Measurements from ENCODE around the gene PRRC2A. TPM values are rescaled to one million over a fixed set of nuclear protein-coding genes. Genes with fewer than 3 reads are reported as not detected.
A peak's percentile ranks its signal among the peaks of the same experiment; 100 is the strongest.

The PRRC2A gene
- total RNA-seq, 1 donor from 2014 or later = 188 TPM

- Mint-ChIP-seq H3K4me3 (ENCODE audit: unreplicated experiment) (peak overlapping the region; percentile 97), H3K27me3 (ENCODE audit: low read depth, unreplicated experiment) (peaks cover under 1% of the 10 kb centered on the region), H3K9me3 (ENCODE audit: unreplicated experiment) (no peaks in the 10 kb centered on the region), H3K36me3 (ENCODE audit: low read depth, unreplicated experiment) (peaks cover 24% of the 10 kb centered on the region), H3K4me1 (ENCODE audit: low read depth, unreplicated experiment) (peaks cover 9% of the 10 kb centered on the region), H3K27ac (ENCODE audit: unreplicated experiment) (peak overlapping the region; percentile 97)
- Histone ChIP-seq H3K4me2 (ENCODE audit: low read length) (peak overlapping the region; percentile 94), H3K79me2 (ENCODE audit: insufficient read depth, low read length) (peaks cover 58% of the 10 kb centered on the region), H3K4me1 (ENCODE audit: insufficient read depth, low read length) (peaks cover 12% of the 10 kb centered on the region), H3K27ac (ENCODE audit: low read depth, low read length) (peak overlapping the region; percentile 93), H3K36me3 (ENCODE audit: insufficient read depth, low read length) (peaks cover 26% of the 10 kb centered on the region), H3K9ac (ENCODE audit: low read length) (peak overlapping the region; percentile 93), H4K20me1 (ENCODE audit: insufficient read depth, low read length) (peaks cover 54% of the 10 kb centered on the region), H3K4me3 (ENCODE audit: insufficient read depth, low read depth, low read length) (peak overlapping the region; percentile 77), H3K27me3 (ENCODE audit: insufficient read depth, low read length) (no peaks in the 10 kb centered on the region), H3K9me3 (ENCODE audit: insufficient read depth, low read depth, low read length) (no peaks in the 10 kb centered on the region), H2AFZ (ENCODE audit: low read depth, low read length) (no peak overlapping the region)
- no peak for DNase-seq (ENCODE audit: low read depth)
- no peak for FAIRE-seq
- TF ChIP-seq EZH2 (IDR thresholded peaks at IDR 0.05; ENCODE audit: insufficient read depth, low read length) = no peak
- TF ChIP-seq, protein P1, sequence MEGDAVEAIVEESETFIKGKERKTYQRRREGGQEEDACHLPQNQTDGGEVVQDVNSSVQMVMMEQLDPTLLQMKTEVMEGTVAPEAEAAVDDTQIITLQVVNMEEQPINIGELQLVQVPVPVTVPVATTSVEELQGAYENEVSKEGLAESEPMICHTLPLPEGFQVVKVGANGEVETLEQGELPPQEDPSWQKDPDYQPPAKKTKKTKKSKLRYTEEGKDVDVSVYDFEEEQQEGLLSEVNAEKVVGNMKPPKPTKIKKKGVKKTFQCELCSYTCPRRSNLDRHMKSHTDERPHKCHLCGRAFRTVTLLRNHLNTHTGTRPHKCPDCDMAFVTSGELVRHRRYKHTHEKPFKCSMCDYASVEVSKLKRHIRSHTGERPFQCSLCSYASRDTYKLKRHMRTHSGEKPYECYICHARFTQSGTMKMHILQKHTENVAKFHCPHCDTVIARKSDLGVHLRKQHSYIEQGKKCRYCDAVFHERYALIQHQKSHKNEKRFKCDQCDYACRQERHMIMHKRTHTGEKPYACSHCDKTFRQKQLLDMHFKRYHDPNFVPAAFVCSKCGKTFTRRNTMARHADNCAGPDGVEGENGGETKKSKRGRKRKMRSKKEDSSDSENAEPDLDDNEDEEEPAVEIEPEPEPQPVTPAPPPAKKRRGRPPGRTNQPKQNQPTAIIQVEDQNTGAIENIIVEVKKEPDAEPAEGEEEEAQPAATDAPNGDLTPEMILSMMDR (IDR thresholded peaks at IDR 0.05; ENCODE audit: insufficient read depth, low read depth, low read length) = no peak
Measured at GRCh38 chr6:31621320-31621939, 915 bp downstream of the PRRC2A start.

DNA sequence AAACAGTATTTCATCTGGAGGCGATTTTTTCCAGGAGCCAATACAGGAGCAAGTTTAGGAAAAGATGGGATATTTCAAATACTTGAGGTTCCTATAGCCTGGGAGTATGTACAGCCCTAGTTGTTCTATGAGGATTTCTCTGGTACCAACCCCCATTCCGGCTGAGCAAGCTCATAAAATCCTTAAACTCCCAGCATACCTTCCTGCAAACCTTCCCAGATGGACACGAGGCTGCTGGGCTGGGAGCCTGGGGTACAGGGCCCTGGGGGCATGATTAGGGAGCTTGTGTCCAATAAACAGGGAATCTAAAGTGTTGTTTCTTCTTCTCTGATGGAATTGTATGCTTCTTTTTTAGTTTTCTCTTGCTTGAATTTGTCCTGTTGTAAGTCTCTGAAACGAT lies 1.5 kb downstream of the PRRC2A start:
- Histone ChIP-seq H3K79me2 (ENCODE audit: insufficient read depth, low read length) (peaks cover 63% of the 10 kb centered on the region), H3K4me2 (ENCODE audit: low read length) (peak overlapping the region; percentile 94), H3K27me3 (ENCODE audit: insufficient read depth, low read length) (no peaks in the 10 kb centered on the region), H3K9me3 (ENCODE audit: insufficient read depth, low read depth, low read length) (no peaks in the 10 kb centered on the region), H3K36me3 (ENCODE audit: insufficient read depth, low read length) (peaks cover 32% of the 10 kb centered on the region), H3K9ac (ENCODE audit: low read length) (peak overlapping the region; percentile 93), H4K20me1 (ENCODE audit: insufficient read depth, low read length) (peaks cover 57% of the 10 kb centered on the region), H3K27ac (ENCODE audit: low read depth, low read length) (peak overlapping the region; percentile 93), H3K4me3 (ENCODE audit: insufficient read depth, low read depth, low read length) (peak overlapping the region; percentile 77), H3K4me1 (ENCODE audit: insufficient read depth, low read length) (peaks cover 12% of the 10 kb centered on the region), H2AFZ (ENCODE audit: low read depth, low read length) (no peak overlapping the region)
- H3K9me3 Mint-ChIP-seq (ENCODE audit: unreplicated experiment) = no peaks in the 10 kb centered on the region
- FAIRE-seq = no peak
- peak overlapping the region; percentile 97 for H3K27ac Mint-ChIP-seq (ENCODE audit: unreplicated experiment)
- DNase-seq (ENCODE audit: low read depth) = no peak
- H3K36me3 Mint-ChIP-seq (ENCODE audit: low read depth, unreplicated experiment) = peaks cover 27% of the 10 kb centered on the region
- no peak for TF ChIP-seq EZH2 (IDR thresholded peaks at IDR 0.05; ENCODE audit: insufficient read depth, low read length)
- TF ChIP-seq, protein P1 (IDR thresholded peaks at IDR 0.05; ENCODE audit: insufficient read depth, low read depth, low read length) = no peak
- peak overlapping the region; percentile 97 for H3K4me3 Mint-ChIP-seq (ENCODE audit: unreplicated experiment)
- H3K27me3 Mint-ChIP-seq (ENCODE audit: low read depth, unreplicated experiment) = no peaks in the 10 kb centered on the region
- peaks cover 9% of the 10 kb centered on the region for H3K4me1 Mint-ChIP-seq (ENCODE audit: low read depth, unreplicated experiment)

DNA sequence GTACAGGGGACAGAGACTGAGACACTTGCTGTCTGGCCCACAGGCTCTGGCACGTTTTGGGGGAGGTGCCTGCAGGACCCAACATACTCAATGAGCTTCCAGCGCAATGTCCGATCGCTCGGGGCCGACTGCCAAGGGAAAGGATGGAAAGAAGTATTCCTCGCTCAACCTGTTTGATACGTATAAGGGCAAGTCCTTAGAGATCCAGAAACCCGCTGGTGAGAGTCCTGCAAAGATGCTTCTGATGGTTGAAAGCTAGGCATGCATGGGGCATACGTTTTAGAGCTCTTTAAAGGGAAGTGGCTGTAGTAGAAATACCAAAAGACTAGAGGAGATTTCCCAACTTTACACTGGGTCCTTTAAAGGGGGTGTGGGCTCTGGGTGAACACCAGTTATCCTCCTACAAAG lies 2.2 kb downstream of the PRRC2A start:
- H3K9ac ChIP-seq (ENCODE audit: low read length) = peak overlapping the region; percentile 93
- H3K27ac ChIP-seq (ENCODE audit: low read depth, low read length) = no peak overlapping the region
- no peak for FAIRE-seq
- peaks cover 33% of the 10 kb centered on the region for H3K36me3 Mint-ChIP-seq (ENCODE audit: low read depth, unreplicated experiment)
- H3K9me3 ChIP-seq (ENCODE audit: insufficient read depth, low read depth, low read length) = no peaks in the 10 kb centered on the region
- peaks cover 9% of the 10 kb centered on the region for H3K4me1 Mint-ChIP-seq (ENCODE audit: low read depth, unreplicated experiment)
- peak overlapping the region; percentile 77 for H3K4me3 ChIP-seq (ENCODE audit: insufficient read depth, low read depth, low read length)
- H2AFZ ChIP-seq (ENCODE audit: low read depth, low read length) = no peak overlapping the region
- H3K36me3 ChIP-seq (ENCODE audit: insufficient read depth, low read length) = peaks cover 38% of the 10 kb centered on the region
- no peaks in the 10 kb centered on the region for H3K27me3 Mint-ChIP-seq (ENCODE audit: low read depth, unreplicated experiment)
- TF ChIP-seq EZH2 (IDR thresholded peaks at IDR 0.05; ENCODE audit: insufficient read depth, low read length) = no peak
- TF ChIP-seq, protein P1 (IDR thresholded peaks at IDR 0.05; ENCODE audit: insufficient read depth, low read depth, low read length) = no peak
- peaks cover 70% of the 10 kb centered on the region for H3K79me2 ChIP-seq (ENCODE audit: insufficient read depth, low read length)
- peaks cover 12% of the 10 kb centered on the region for H3K4me1 ChIP-seq (ENCODE audit: insufficient read depth, low read length)
- peaks cover 64% of the 10 kb centered on the region for H4K20me1 ChIP-seq (ENCODE audit: insufficient read depth, low read length)
- H3K4me3 Mint-ChIP-seq (ENCODE audit: unreplicated experiment) = peak overlapping the region; percentile 97
- no peak for DNase-seq (ENCODE audit: low read depth)
- H3K4me2 ChIP-seq (ENCODE audit: low read length) = peak overlapping the region; percentile 94
- peak overlapping the region; percentile 97 for H3K27ac Mint-ChIP-seq (ENCODE audit: unreplicated experiment)
- no peaks in the 10 kb centered on the region for H3K9me3 Mint-ChIP-seq (ENCODE audit: unreplicated experiment)
- H3K27me3 ChIP-seq (ENCODE audit: insufficient read depth, low read length) = no peaks in the 10 kb centered on the region
